NCI-H2107 treated with DMSO at 0.1 percent for 48 hours (cell line): ENCODE measurements around the gene APOE.
A peak's percentile ranks its signal among the peaks of the same experiment; 100 is the strongest.
"Not testable (repeated sequence)": the region's sequence is repeated elsewhere in the genome, so short reads cannot be mapped to it uniquely, and the experiment has no call there.

ENCODE experiments used
- DNase-seq: peaks from one replicate; lab custom pipeline; 2025; ENCODE audit not compliant: unreplicated experiment; lab: John Stamatoyannopoulos, UW

The APOE gene

GRCh38 chr19:44908836-44909261 lies 3.3 kb downstream of the APOE start:
- DNase-seq: no peak

DNA sequence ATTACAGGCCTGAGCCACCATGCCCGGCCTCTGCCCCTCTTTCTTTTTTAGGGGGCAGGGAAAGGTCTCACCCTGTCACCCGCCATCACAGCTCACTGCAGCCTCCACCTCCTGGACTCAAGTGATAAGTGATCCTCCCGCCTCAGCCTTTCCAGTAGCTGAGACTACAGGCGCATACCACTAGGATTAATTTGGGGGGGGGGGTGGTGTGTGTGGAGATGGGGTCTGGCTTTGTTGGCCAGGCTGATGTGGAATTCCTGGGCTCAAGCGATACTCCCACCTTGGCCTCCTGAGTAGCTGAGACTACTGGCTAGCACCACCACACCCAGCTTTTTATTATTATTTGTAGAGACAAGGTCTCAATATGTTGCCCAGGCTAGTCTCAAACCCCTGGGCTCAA lies 4.2 kb downstream of the APOE start:
- no peak for DNase-seq

DNA sequence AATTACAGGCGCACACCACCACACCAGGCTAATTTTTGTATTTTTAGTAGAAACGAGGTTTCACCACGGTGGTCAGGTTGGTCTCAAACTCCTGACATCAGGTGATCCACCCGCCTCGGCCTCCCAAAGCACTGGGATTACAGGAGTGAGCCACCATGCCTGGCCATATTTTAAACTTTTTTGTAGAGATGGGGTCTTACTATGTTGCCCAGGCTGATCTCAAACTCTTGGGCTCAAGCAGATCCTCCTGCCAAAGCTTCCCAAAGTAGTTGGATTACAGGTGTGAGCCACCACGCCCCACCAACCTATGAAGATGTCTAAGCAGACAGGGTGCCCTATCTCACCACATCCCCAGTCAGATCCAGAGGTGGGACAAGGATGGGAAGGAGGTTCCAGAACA lies 6.3 kb downstream of the APOE start:
- DNase-seq: not testable (repeated sequence)

- no peak for DNase-seq
Measured at GRCh38 chr19:44912854-44913253, 7.3 kb downstream of the APOE start.

DNA sequence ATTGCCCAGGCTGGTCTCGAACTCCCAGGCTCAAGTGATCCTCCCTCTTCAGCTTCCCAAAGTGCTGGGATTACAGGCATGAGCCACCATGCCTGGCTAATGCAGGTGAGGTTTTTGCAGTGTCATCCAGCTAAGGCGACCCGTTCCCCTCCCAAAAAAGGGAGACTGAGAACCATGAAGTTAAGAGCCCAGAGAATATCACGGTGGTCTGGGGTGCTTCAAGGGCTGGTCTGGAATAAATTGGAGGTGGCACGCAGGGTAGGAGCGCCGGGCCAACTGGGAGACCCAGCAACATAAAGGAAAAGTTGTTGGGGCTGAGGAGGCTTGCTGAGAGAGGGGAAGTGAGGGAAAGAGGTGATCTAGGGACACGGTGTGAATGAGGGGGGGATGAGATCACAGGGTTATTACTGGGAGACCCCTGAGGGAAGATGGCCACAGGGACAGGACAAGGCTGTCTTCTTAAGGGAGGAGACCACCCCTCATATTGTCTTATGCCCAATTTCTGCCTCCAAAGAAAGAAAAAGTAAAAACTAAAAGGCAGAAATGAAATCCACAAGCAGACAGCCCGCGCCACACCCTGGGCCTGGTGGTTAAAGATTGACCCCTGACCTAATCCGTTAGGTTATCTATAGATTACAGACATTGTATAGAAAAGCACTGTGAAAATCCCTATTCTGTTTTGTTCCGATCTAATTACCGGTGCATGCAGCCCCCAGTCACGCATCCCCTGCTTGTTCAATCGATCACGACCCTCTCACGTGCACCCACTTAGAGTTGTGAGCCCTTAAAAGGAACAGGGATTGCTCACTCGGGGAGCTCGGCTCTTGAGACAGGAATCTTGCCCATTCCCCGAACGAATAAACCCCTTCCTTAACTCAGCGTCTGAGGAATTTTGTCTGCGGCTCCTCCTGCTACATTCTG lies 8.2 kb downstream of the APOE start:
- DNase-seq: not testable (repeated sequence)

DNA sequence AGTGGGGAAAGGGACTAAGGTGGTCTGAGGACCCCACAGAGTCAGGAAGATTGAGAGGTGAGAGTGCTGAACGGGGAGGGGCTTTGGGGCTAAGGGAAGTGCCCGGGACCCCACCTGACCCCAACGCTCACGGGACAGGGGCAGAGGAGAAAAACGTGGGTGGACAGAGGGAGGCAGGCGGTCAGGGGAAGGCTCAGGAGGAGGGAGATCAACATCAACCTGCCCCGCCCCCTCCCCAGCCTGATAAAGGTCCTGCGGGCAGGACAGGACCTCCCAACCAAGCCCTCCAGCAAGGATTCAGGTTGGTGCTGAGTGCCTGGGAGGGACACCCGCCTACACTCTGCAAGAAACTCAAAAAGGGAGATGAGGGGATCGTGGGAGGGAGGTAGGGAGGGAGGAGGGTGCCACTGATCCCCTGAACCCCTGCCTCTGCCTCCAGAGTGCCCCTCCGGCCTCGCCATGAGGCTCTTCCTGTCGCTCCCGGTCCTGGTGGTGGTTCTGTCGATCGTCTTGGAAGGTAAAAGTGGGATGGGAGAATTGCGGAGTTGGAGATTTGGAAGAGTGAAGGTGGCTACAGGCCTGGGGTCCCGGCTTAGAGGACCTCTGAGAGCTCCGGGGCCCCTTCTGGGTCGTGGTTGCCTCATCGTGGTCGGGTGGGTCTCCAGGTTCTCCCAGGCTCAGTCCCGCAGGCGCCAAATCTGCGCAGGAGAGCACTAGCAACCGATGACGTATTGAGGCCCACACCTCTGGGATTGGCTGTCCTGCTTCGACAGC lies 9.0 kb downstream of the APOE start, which contains the start of gene APOC1:
Gene APOC1, plus strand, starts transcription at position 176 of the 774 bp plus-strand sequence. Its CDS starts 284 bp downstream, at position 460.
- DNase-seq: peak; percentile 61

DNA sequence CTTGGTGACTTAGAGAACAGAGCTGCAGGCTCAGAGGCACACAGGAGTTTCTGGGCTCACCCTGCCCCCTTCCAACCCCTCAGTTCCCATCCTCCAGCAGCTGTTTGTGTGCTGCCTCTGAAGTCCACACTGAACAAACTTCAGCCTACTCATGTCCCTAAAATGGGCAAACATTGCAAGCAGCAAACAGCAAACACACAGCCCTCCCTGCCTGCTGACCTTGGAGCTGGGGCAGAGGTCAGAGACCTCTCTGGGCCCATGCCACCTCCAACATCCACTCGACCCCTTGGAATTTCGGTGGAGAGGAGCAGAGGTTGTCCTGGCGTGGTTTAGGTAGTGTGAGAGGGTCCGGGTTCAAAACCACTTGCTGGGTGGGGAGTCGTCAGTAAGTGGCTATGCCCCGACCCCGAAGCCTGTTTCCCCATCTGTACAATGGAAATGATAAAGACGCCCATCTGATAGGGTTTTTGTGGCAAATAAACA lies 18.7 kb downstream of the APOE start:
- no peak for DNase-seq

DNA sequence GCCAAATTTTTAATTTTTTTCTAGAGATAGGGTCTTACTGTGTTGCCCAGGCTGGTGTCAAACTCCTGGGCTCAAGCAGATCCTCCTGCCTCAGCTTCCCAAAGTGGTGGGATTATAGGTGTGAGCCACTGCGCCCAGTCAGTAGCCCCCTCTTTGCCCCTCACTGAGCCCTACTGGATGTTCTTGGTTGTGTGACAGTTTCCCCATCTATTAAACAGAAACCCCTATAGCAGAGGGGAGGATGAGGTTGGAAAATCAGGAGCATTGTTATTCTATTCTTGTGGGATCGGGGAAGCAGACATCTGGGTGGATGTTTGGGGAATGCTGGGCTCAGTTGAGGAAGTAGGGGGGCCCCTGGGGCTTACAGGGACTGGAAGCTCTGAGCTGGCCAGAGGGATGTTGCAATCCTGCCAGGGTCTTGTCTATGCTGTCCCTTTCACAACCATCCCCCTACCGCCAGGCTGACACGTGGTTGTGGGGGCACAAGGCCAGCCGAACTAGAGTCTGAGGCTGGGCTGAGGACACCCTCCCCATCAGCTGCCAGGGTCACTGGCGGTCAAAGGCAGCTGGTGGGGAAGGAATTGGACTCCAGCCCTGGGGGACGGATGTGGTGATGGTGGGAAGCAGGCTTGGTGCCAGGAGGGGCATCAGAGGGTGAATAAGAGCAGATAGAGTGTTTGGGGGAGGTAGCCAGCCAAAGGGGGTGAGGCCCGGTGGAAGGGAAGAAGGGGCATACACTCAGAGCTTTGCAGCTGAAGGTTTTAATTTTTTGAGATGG lies 19.7 kb downstream of the APOE start:
- no peak for DNase-seq

- DNase-seq: not testable (repeated sequence)
Measured at GRCh38 chr19:44926245-44927077, 20.9 kb downstream of the APOE start.

- no peak for DNase-seq
Measured at GRCh38 chr19:44927746-44928145, 22.1 kb downstream of the APOE start.

- no peak for DNase-seq
Measured at GRCh38 chr19:44930088-44930487, 24.5 kb downstream of the APOE start.

DNA sequence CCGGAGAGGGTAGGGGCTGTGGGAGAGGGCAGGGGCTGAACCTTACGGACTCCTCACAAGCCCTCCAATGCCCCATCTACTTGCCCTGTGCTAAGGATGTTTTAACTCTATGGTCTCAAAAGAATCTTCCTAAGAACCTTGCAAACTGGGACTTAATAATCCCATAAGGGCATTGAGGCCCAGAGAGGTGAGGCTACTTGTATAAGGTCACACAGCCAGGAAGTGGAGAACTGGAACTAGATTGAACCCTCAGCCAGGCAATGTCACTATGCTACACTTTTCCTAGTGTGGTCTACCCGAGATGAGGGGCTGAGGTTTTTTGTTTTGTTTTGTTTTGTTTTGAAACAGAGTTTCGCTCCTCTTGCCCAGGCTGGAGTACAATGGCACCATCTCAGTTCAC lies 25.9 kb downstream of the APOE start:
- DNase-seq: no peak

- DNase-seq: no peak
Measured at GRCh38 chr19:44939668-44940067, 34.1 kb downstream of the APOE start.

- DNase-seq: no peak
Measured at GRCh38 chr19:44942067-44942571, 36.5 kb downstream of the APOE start, which contains the start of gene APOC4. APOC4 (plus strand) TSS chr19:44942237; CDS start chr19:44942278, 41 bp downstream.

- no peak for DNase-seq
Measured at GRCh38 chr19:44943801-44944249, 38.2 kb downstream of the APOE start.

GRCh38 chr19:44947041-44947581 lies 41.5 kb downstream of the APOE start:
- DNase-seq: no peak

- DNase-seq: no peak
Measured at GRCh38 chr19:44948237-44948636, 42.6 kb downstream of the APOE start.

DNA sequence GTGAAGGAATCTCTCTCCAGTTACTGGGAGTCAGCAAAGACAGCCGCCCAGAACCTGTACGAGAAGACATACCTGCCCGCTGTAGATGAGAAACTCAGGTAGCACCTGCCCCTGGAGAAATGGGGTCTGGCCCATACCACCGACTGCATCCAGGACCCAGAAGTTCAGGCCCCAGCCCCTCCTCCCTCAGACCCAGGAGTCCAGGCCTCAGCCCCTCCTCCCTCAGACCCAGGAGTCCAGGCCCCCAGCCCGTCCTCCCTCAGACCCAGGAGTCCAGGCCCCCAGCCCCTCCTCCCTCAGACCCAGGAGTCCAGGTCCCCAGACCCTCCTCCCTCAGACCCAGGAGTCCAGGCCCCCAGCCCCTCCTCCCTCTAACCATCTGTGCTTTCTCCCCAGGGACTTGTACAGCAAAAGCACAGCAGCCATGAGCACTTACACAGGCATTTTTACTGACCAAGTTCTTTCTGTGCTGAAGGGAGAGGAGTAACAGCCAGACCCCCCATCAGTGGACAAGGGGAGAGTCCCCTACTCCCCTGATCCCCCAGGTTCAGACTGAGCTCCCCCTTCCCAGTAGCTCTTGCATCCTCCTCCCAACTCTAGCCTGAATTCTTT lies 43.3 kb downstream of the APOE start:
- no peak for DNase-seq

- DNase-seq: no peak
Measured at GRCh38 chr19:44949550-44949949, 44.0 kb downstream of the APOE start.
